T-helper 17 cell (primary cell): ENCODE results near the gene MEIS2. TPM values are rescaled to one million over a fixed set of nuclear protein-coding genes. Genes with fewer than 3 reads are reported as not detected.

Experiments
- ATAC-seq: fragments of 150-1000 bp; cut with Tn5 transposase; 2 replicates; pipeline ENCODE4 v1.10.0; 2021; ENCODE audit warnings: mild to moderate bottlenecking, moderate library complexity
- DNase-seq, 3 donors: peaks; one replicate each; pipeline versions ENCODE4 v3.0.0 to v3.0.0-alpha.2; 2020 to 2021
- H3K9me3 ChIP-seq: one replicate; pipeline ENCODE4 v1.7.0; 2013; ENCODE audit warnings: low read length, mild to moderate bottlenecking; ENCODE audit not compliant: control insufficient read depth, poor library complexity, severe bottlenecking
- H3K27ac Mint-ChIP-seq: one replicate; pipeline ENCODE4 v1.8.0; 2022; ENCODE audit warnings: mild to moderate bottlenecking, moderate library complexity, mixed read lengths
- H3K27me3 Mint-ChIP-seq: one replicate; pipeline ENCODE4 v1.8.0; 2022; ENCODE audit warnings: mixed read lengths
- H3K36me3 Mint-ChIP-seq: one replicate; pipeline ENCODE4 v1.8.0; 2022; ENCODE audit warnings: low read depth, mixed read lengths
- H3K4me1 Mint-ChIP-seq: one replicate; pipeline ENCODE4 v1.8.0; 2022; ENCODE audit warnings: mild to moderate bottlenecking, mixed read lengths
- H3K4me3 Mint-ChIP-seq: one replicate; pipeline ENCODE4 v1.8.0; 2022; ENCODE audit warnings: mild to moderate bottlenecking, moderate library complexity, mixed read lengths
- total RNA-seq, 4 donors: library from RNA in 2 of 4; stranded (reverse) in 2 of 4; gene quantifications; one replicate each; pipeline ENCODE4 v1.2.3 and lab custom pipeline; 2022 to 2026

The MEIS2 gene
- total RNA-seq, 2 donors from 2014 or later: not detected

GRCh38 chr15:36938131-36938530 is 162.2 kb downstream of the MEIS2 start:
- Mint-ChIP-seq H3K4me3 (no peak overlapping the region), H3K27me3 (peaks cover 11% of the 10 kb centered on the region), H3K36me3 (no peaks in the 10 kb centered on the region), H3K27ac (no peak overlapping the region), H3K4me1 (no peaks in the 10 kb centered on the region)
- no peak for DNase-seq
- no peak for ATAC-seq
- H3K9me3 ChIP-seq: no peaks in the 10 kb centered on the region

DNA sequence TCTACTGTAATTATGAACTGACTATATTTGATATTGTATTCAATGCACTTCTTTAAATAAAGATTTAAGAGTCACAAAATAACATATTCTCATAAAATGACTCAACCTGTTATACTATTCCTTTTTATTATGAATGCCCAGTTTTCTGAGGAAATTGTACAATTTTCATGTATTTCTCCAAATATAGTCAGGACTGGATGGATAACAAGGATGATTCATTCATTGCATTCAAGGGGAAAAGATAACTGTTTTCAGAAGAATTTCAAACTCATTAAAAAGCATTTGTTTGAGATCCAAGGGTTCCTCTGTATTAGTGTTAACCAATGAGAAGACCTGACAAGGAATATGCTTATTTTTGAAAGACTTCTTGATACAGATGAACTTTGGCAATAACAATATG is 163.7 kb downstream of the MEIS2 start:
- Mint-ChIP-seq H3K27me3 (peaks cover 11% of the 10 kb centered on the region), H3K36me3 (no peaks in the 10 kb centered on the region), H3K4me3 (no peak overlapping the region), H3K27ac (no peak overlapping the region), H3K4me1 (no peaks in the 10 kb centered on the region)
- no peaks in the 10 kb centered on the region for H3K9me3 ChIP-seq
- no peak for ATAC-seq
- no peak for DNase-seq

DNA sequence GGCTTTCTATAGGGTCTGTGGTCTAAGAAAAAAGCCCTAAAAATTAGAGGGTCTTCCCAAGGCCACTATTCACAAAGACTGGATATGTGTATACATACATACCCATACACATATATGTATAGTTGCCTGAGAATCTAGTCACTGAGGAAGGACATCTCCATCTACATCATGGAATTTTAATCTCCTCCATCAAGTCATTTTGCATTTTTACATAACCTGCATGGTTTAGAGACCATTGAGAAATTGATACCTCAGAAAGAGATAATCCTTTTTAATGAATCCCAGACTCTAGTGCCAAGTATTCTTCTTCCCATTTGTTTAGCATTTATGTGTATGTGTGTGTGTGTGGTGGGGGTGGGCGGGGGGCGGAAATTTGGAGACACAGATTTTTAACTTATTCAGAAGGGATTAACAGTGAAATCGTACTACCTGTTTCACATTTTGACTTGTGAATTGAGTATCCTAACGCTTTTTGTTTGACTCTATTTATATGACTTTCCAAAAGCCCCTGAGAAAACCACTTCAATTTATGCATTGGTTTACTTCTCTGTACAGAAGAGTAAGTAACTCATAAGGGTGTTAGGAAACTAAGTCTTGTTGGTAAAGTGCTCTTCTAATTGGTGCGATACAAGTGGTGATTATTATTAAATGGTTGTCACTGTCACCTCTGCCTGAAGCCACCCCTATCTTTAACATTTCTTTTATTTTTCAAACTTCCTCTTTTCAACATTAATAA is 166.9 kb downstream of the MEIS2 start:
- no peak overlapping the region for H3K27ac Mint-ChIP-seq
- no peaks in the 10 kb centered on the region for H3K4me1 Mint-ChIP-seq
- ATAC-seq (no peak), DNase-seq (no peak)
- peaks cover 4% of the 10 kb centered on the region for H3K27me3 Mint-ChIP-seq
- H3K4me3 Mint-ChIP-seq: no peak overlapping the region
- H3K36me3 Mint-ChIP-seq: no peaks in the 10 kb centered on the region
- H3K9me3 ChIP-seq: no peaks in the 10 kb centered on the region

GRCh38 chr15:36932070-36932469 is 168.3 kb downstream of the MEIS2 start:
- DNase-seq: no peak
- no peaks in the 10 kb centered on the region for H3K9me3 ChIP-seq
- Mint-ChIP-seq H3K4me3 (no peak overlapping the region), H3K27ac (no peak overlapping the region), H3K36me3 (no peaks in the 10 kb centered on the region), H3K27me3 (no peaks in the 10 kb centered on the region), H3K4me1 (no peaks in the 10 kb centered on the region)
- no peak for ATAC-seq

GRCh38 chr15:36931434-36931833 is 168.9 kb downstream of the MEIS2 start:
- no peak for DNase-seq
- H3K9me3 ChIP-seq: no peaks in the 10 kb centered on the region
- no peaks in the 10 kb centered on the region for H3K36me3 Mint-ChIP-seq
- H3K27ac Mint-ChIP-seq: no peak overlapping the region
- H3K4me3 Mint-ChIP-seq: no peak overlapping the region
- no peak for ATAC-seq
- H3K4me1 Mint-ChIP-seq: no peaks in the 10 kb centered on the region
- H3K27me3 Mint-ChIP-seq: peaks cover 5% of the 10 kb centered on the region

GRCh38 chr15:36926427-36926825 is 173.9 kb downstream of the MEIS2 start:
- DNase-seq: no peak
- H3K9me3 ChIP-seq: no peaks in the 10 kb centered on the region
- Mint-ChIP-seq H3K4me3 (no peak overlapping the region), H3K4me1 (no peaks in the 10 kb centered on the region), H3K27me3 (peaks cover 5% of the 10 kb centered on the region), H3K36me3 (no peaks in the 10 kb centered on the region), H3K27ac (no peak overlapping the region)
- no peak for ATAC-seq

DNA sequence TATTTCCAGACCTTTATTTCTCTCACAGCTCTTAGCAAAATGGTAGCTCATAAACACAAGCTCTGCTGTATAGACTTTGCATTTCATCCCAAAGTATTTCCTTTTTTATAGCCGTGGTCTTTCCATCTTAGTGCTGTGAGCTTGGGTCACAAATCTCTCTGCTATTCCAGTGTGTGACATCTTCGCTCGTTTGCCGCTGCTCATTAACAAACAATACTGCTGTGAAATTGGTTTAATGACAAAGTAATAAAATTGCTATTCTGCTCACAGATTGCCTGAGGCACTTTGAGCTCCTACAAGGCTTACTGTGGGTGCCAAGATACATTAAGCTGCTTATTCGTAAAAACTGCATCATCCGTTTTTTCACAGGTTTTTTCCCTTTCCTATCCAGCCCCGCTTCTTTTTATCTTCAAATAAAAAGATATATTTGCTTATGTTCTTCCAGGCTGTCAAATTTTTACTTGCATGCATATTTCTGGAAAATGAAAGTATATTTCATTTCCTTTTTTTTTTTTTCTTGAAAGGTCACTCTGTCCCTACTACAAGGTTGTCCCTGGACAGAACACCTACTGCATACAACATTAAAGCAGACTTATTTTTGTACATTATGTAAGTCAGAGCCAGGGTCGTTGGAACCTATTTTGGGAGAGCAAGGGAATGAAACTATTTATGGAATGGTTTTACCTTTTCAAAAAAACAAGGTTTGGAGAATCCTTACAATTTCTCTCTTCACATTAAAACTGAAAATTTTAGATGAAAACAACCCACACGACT is 174.5 kb downstream of the MEIS2 start:
- Mint-ChIP-seq H3K4me1 (no peaks in the 10 kb centered on the region), H3K4me3 (no peak overlapping the region), H3K27ac (no peak overlapping the region), H3K27me3 (peaks cover 5% of the 10 kb centered on the region), H3K36me3 (no peaks in the 10 kb centered on the region)
- no peaks in the 10 kb centered on the region for H3K9me3 ChIP-seq
- DNase-seq: no peak
- ATAC-seq: no peak

GRCh38 chr15:36925049-36925448 is 175.3 kb downstream of the MEIS2 start:
- Mint-ChIP-seq H3K27me3 (peaks cover 5% of the 10 kb centered on the region), H3K4me3 (no peak overlapping the region), H3K27ac (no peak overlapping the region), H3K36me3 (no peaks in the 10 kb centered on the region), H3K4me1 (no peaks in the 10 kb centered on the region)
- ATAC-seq (no peak), DNase-seq (no peak)
- no peaks in the 10 kb centered on the region for H3K9me3 ChIP-seq

GRCh38 chr15:36924034-36924433 is 176.3 kb downstream of the MEIS2 start:
- H3K27me3 Mint-ChIP-seq: peaks cover 5% of the 10 kb centered on the region
- H3K4me3 Mint-ChIP-seq: no peak overlapping the region
- H3K4me1 Mint-ChIP-seq: no peaks in the 10 kb centered on the region
- H3K36me3 Mint-ChIP-seq: no peaks in the 10 kb centered on the region
- H3K9me3 ChIP-seq: no peaks in the 10 kb centered on the region
- ATAC-seq (no peak), DNase-seq (no peak)
- H3K27ac Mint-ChIP-seq: no peak overlapping the region

- H3K27me3 Mint-ChIP-seq: peaks cover under 1% of the 10 kb centered on the region
- H3K27ac Mint-ChIP-seq: no peak overlapping the region
- DNase-seq: no peak
These were observed 178.8 kb downstream of the MEIS2 start for GRCh38 chr15:36921484-36922091.

DNA sequence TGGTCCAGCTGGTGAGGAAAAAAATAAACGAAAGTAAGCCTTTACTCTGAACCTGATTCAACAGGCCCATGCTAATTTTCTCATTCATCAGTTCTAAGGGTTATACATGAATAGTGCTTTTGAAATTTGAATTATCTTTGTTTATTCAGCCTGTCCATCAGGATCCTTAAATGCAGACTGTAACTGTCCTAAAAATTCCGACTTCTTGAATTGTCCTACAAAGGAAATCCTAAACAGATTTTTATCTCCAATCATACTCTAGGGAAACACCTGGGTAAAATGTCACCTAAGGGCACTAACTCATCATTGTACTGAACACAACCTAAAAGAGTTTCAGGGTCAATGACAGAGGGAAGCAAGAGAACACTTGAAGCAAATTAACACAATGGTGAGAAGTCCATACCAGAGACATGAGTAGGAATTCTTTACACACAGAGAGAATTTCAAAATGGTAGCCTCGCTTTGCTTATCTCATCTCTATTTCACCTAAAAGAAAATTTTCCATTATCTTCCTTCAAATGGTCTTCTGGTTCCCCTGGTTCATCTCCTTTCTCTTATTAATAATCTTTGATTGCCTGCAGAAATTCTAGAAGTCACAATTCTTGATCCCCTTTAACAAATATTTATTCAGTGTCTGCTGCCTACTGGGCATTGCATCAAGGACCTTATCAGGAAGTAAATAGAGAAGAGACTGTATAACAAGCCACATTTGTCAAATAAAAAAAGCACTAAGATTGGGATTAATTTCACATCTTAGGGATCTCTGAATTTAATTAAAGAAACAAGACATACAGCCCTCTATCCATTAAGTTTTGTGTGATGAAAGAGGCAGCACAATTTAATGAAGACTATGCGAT is 182.7 kb downstream of the MEIS2 start:
- Mint-ChIP-seq H3K27ac (no peak overlapping the region), H3K36me3 (no peaks in the 10 kb centered on the region), H3K4me3 (no peak overlapping the region), H3K4me1 (no peaks in the 10 kb centered on the region), H3K27me3 (no peaks in the 10 kb centered on the region)
- no peaks in the 10 kb centered on the region for H3K9me3 ChIP-seq
- no peak for ATAC-seq
- no peak for DNase-seq

More at GRCh38 chr15:36921484-36922091, 178.8 kb downstream of the MEIS2 start:
- Mint-ChIP-seq H3K4me3 (no peak overlapping the region), H3K36me3 (no peaks in the 10 kb centered on the region), H3K4me1 (no peaks in the 10 kb centered on the region)
- H3K9me3 ChIP-seq: no peaks in the 10 kb centered on the region
- ATAC-seq: no peak

DNA sequence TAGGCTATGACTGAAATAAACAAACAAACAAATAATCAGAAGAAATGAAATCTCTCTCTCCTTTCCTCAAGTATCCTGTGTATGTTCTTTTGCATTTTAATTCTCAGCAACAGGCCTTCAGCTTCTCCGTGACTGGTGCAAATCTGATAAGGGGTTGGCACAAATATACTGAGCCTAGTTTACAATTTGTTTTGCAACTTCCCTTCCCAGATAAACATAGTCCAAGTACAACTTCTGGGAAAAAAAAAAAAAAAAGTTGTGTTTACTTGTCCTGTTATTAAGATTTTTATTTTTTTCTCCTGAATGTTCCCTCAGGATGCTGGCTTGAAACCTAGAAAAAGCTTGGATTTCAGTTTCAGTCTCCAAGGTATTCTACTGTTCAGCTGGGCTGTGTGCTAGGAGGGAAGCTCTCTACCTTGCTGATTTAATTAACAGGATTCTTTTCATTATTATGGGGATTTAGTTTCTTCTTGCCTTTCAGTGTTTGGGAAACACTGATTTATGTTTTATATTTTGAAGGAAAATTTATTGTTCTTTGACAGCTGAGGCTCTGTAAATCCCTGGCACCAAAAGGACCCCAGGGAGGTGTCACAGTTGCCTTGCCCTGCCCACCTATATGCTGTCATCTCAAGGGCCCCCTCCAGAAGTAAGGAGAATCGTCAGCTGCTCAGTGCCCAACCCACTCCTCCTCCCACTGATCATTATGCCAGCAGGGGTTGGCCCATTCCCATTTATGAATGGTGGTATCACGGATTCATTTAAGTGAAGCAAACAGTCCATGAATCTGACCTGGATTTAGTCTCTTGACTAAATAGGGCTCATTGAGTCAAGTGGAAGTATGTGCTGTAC is 185.2 kb downstream of the MEIS2 start:
- Mint-ChIP-seq H3K36me3 (no peaks in the 10 kb centered on the region), H3K27ac (no peak overlapping the region), H3K27me3 (peaks cover 6% of the 10 kb centered on the region), H3K4me3 (no peak overlapping the region), H3K4me1 (no peaks in the 10 kb centered on the region)
- H3K9me3 ChIP-seq: no peaks in the 10 kb centered on the region
- no peak for DNase-seq
- ATAC-seq: no peak
